Ovary (tissue), 9 donors: Measurements from ENCODE around the gene CTBP2. TPM values are rescaled to one million over a fixed set of nuclear protein-coding genes. Genes with fewer than 3 reads are reported as not detected.

ENCODE experiments used
- DNase-seq, 5 donors: peaks; one replicate each; pipeline ENCODE4 v3.0.0-alpha.2; 2019 to 2020
- H3K27ac ChIP-seq, 2 donors: fragments of 200-600 bp; one replicate each; pipeline versions ENCODE4 v1.5.1 to v1.8.0; 2019 to 2022
- H3K27me3 ChIP-seq: fragments of 200-600 bp; one replicate; pipeline ENCODE4 v1.8.0; 2022
- H3K36me3 ChIP-seq: fragments of 200-600 bp; sonication (generic); one replicate; pipeline ENCODE4 v1.5.1; 2019
- H3K4me1 ChIP-seq: one replicate; pipeline ENCODE4 v1.8.1; 2013; ENCODE audit warnings: mild to moderate bottlenecking, moderate library complexity; ENCODE audit not compliant: insufficient read depth
- H3K4me3 ChIP-seq: fragments of 200-600 bp; sonication (generic); one replicate; pipeline ENCODE4 v1.5.1; 2017
- H3K9me3 ChIP-seq, 2 donors: fragments of 200-600 bp in 1 of 2; sonication (generic) in 1 of 2; one replicate each; pipeline versions ENCODE4 v1.5.1 to v1.8.1; 2013 to 2019; ENCODE audit warnings: mild to moderate bottlenecking in 1 of 2, moderate library complexity in 1 of 2
- EP300 ChIP-seq: sonication (generic); formaldehyde crosslinking; IDR thresholded peaks from one replicate; pipeline ENCODE4 v1.6.1; 2017; ENCODE audit warnings: antibody characterized with exemption
- POLR2A ChIP-seq: fragments of 450-650 bp; IDR thresholded peaks from one replicate; pipeline ENCODE4 v1.6.1; 2017; ENCODE audit warnings: antibody characterized with exemption, mild to moderate bottlenecking, moderate library complexity
- WGBS, 3 donors: extraction: QIAGEN DNeasy Blood & Tissue Kit in 1 of 3; methylation state at CpG; one replicate each; pipeline versions ENCODE4 v1.1.5 to v1.1.7; 2013 to 2017; 5-methylcytosine and 5-hydroxymethylcytosine counted together
- intact Hi-C, 4 donors: fragments of 100-400 bp; cut with DNase I; formaldehyde crosslinking; loops; one replicate each; pipeline versions ENCODE4 v1.11.0 to v1.15.1; 2022 to 2023
- polyA plus RNA-seq, 2 donors: library from polyadenylated mRNA; stranded (reverse); fragments of 200-250 nt in 1 of 2; fragments of 350-450 nt in 1 of 2; fragmentation: Illumina TruSeq in 1 of 2; extraction: RNeasy Lipid Tissue Mini Kit (QIAGEN cat#74804) in 1 of 2; gene quantifications; one replicate each; pipeline ENCODE4 v1.2.3, GENCODE V29; 2013 to 2014
- total RNA-seq, 7 donors: library from RNA; depleted of rRNA in 2 of 7; stranded (reverse); fragments of >200 nt in 2 of 7; fragmentation: NEBNext Ultra II Directional in 3 of 7; extraction: Animal tissue kit (Norgen Biotek cat#: 25700) in 3 of 7; gene quantifications; one replicate each; pipeline versions ENCODE4 v1.1.0 to v1.2.4, GENCODE V29; 2016 to 2023
- TF ChIP-seq, protein P1 (sequence below), 3 donors: fragments of 450-650 bp in 2 of 3; fragments of 200-600 bp in 1 of 3; IDR thresholded peaks; one replicate each; pipeline versions ENCODE4 v1.5.1 to v1.8.0; 2016 to 2022; ENCODE audit warnings: antibody characterized with exemption in 3 of 3, mild to moderate bottlenecking in 1 of 3
- donor health status: DM: no; HTN: no; CAD: no; lungs with moderate emphysema.
- donor health status: DM: no; HTN: no; CAD: no.
- donor health status: Bipolar disorder and iron deficiency.
- donor health status: DM: yes; HTN: yes; CAD: no.
- donor health status: DM: no; HTN: no; CAD: no.
- donor health status: DM: yes; HTN: yes; CAD: no.

Gene CTBP2
- total and polyA plus RNA-seq, 9 donors = 25.3 to 107 (median 69.5) TPM

DNA sequence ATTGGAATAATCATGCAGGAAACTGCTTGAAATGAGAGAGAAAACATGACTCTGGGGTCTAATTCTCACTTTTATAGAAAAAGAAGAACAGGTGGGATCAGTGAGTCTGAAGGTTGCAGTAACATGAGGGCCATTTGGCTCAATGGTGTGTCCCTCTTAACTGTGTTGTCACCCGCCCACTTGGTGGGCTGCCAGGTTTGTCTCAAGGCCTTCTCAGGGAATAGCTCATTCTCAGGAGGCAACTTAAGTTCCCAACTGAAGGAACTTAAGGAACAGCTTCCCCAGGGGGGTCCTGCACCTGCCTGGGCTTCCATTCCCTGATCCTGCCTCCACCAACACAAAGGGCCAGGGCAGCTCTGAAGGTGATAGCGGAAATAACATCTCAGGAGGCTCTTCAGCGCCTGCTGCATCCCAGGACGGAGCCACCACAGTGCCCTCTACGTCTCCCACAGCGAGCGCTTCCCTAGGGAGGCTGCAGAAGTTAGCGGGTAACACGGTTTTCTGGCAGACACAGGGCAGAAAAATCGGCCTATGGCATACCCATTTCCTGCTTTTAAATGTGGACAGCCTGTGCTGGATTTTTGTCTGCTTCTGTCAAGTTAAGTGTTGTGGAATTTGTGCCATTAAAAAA, 129.7 kb downstream of the CTBP2 start:
- DNase-seq = peak in 1 of 5 donors; percentile 35
- H3K4me3 ChIP-seq = no peak overlapping the region
- TF ChIP-seq, protein P1, sequence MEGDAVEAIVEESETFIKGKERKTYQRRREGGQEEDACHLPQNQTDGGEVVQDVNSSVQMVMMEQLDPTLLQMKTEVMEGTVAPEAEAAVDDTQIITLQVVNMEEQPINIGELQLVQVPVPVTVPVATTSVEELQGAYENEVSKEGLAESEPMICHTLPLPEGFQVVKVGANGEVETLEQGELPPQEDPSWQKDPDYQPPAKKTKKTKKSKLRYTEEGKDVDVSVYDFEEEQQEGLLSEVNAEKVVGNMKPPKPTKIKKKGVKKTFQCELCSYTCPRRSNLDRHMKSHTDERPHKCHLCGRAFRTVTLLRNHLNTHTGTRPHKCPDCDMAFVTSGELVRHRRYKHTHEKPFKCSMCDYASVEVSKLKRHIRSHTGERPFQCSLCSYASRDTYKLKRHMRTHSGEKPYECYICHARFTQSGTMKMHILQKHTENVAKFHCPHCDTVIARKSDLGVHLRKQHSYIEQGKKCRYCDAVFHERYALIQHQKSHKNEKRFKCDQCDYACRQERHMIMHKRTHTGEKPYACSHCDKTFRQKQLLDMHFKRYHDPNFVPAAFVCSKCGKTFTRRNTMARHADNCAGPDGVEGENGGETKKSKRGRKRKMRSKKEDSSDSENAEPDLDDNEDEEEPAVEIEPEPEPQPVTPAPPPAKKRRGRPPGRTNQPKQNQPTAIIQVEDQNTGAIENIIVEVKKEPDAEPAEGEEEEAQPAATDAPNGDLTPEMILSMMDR (IDR thresholded peaks at IDR 0.05) = no peak
- no peak for TF ChIP-seq POLR2A
- TF ChIP-seq EP300 = no peak
- H3K27ac ChIP-seq = no peak overlapping the region
- 87 to 96% (median 88%) methylated on average over 10 of the region's 10 CpGs for WGBS, 3 donors
- H3K27me3 ChIP-seq = no peaks in the 10 kb centered on the region
- H3K9me3 ChIP-seq = no peaks in the 10 kb centered on the region
- intact Hi-C loops = no loop called here
- no peaks in the 10 kb centered on the region for H3K36me3 ChIP-seq
- H3K4me1 ChIP-seq = peaks cover 15% of the 10 kb centered on the region

DNA sequence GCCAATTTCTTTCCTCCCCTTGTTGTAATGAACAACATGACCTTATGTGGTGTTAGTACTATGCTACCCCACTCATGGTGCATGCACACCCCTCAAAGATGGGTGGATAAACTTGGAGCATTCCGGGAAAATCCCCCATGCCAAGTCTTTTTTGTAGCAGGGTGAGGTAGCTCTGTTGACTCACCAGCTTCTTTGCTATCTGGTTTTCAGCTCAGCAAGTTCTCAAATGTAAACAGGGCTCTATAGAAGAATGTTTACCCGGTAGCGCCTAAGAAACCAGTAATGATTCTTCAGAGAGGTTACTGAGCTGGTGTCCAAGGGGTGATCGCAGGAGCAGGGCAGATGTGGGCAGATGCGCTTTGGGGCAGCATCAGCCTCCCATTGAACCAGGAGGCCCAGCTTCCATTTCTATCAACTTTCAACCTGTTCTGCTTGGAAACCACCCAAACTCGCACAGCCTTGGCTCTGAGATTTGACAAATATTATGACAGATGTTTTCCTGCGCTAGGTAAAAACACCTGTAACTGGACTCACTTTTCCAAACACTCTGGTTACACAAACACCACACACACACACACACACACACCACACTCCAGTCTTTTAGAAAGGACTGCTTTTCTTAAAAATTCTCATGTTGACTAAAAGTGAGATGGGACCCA, 130.7 kb downstream of the CTBP2 start:
- H3K27me3 ChIP-seq = no peaks in the 10 kb centered on the region
- 84 to 91% (median 87%) methylated on average over 7 of the region's 7 CpGs for WGBS, 3 donors
- H3K27ac ChIP-seq = no peak overlapping the region
- H3K4me3 ChIP-seq = no peak overlapping the region
- H3K4me1 ChIP-seq = peaks cover 13% of the 10 kb centered on the region
- no peaks in the 10 kb centered on the region for H3K36me3 ChIP-seq
- intact Hi-C loops = no loop called here
- DNase-seq = no peak
- TF ChIP-seq POLR2A (no peak), EP300 (no peak)
- TF ChIP-seq, protein P1 (IDR thresholded peaks at IDR 0.05) = no peak
- H3K9me3 ChIP-seq = no peaks in the 10 kb centered on the region

DNA sequence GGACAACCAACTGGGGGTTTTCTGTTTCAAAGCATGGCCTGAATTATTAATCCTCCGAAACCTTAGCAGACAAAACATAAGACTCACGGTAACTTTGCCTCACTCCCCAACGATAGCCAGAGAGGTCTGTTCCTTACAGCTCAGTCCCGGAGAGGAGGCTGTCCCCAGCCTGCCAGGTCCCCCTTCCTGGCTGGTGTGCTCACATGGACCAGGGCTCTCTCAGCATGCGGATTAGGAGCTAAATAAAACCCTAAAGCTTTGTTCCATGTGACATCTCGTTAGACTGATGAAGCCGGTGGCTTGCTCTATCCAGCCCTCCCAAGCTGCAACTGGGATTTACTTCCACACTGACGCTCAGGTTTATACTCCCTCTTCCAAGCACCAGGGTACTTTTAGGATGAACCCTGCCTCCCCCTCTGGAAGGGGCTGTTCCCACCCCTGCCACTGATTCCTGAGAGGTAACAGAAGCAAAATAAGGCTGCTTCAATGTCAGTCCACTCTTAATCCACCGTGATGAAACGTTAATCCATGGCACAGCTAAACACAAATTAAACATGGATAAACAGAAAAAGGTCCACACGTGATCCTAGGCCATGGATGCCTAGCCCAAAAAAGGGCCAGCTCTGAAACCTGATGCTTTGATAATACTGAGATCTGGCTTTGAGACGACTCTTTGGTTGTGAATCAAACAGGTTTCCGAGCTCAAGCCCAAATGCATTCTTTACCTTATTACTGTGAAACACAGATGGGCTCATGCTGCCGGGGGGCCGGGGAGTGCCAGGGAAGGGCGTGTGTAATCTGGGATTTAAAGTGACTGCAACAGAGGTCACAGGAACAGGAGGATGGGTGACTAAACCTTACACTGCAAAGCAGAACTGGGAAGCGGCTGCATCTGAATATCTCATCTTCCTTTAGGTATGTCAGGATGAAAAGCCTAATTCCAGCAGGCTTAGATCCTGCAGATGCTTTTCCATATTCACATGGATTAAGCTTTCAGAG, 132.2 kb downstream of the CTBP2 start:
- H3K36me3 ChIP-seq = no peaks in the 10 kb centered on the region
- intact Hi-C loops = no loop called here
- no peaks in the 10 kb centered on the region for H3K9me3 ChIP-seq
- 76 to 82% (median 77%) methylated on average over 17 of the region's 17 CpGs for WGBS, 3 donors
- no peak overlapping the region for H3K27ac ChIP-seq
- no peaks in the 10 kb centered on the region for H3K27me3 ChIP-seq
- no peak overlapping the region for H3K4me3 ChIP-seq
- DNase-seq = peak in 1 of 5 donors; percentile 21
- H3K4me1 ChIP-seq = peaks cover 24% of the 10 kb centered on the region
- TF ChIP-seq POLR2A = no peak
- no peak for TF ChIP-seq EP300
- TF ChIP-seq, protein P1 (IDR thresholded peaks at IDR 0.05) = no peak

DNA sequence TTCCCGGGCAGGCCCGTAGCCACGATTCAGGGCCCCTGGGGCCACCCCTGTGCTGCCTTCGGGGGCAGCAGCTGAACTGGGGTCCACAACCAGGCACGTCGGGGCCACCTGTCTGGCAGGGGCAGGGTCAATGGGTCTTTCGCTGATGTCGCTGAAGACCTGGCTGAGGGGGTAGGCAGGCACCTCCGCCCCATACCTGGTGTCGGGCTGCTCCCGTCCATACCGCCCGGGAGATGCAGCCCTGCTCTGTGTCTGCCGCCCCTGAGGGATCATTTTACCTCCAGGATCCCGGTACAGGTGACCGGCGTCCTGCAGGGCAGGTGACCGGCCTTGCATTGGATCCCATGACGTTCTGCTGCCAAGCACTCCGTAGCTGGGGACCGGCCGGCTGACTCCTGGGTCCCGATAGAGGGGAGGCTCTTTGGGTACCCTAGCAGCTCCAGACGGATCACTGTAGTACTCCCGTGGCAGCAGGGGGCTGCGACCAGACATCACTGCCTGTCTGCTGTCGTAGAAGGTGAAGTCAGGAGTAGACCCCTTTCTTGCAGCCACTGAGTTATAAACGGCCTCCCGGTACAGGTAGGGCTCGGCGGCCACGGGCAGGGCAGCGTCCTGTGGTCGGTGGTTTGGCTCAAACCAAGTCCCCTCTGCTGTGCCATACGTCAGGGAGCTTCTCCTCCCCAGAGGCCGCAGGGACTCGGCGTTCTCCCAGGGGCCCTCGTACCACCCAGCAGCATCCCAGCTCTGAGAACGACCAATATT, 133.2 kb downstream of the CTBP2 start:
- Histone ChIP-seq H3K4me1 (peaks cover 28% of the 10 kb centered on the region), H3K4me3 (no peak overlapping the region), H3K27me3 (no peaks in the 10 kb centered on the region), H3K9me3 (no peaks in the 10 kb centered on the region), H3K27ac (no peak overlapping the region), H3K36me3 (no peaks in the 10 kb centered on the region)
- intact Hi-C loops = no loop called here
- WGBS, 3 donors = 94 to 96% (median 94%) methylated on average over 35 to 40 of the region's 40 CpGs
- DNase-seq = peak in 1 of 5 donors; percentile 30
- no peak for TF ChIP-seq POLR2A
